PFSK-1 (cell line): Measurements from ENCODE around the gene HAUS6. TPM values are rescaled to one million over a fixed set of nuclear protein-coding genes. Genes with fewer than 3 reads are reported as not detected.

Experiments used
- FOXP2 ChIP-seq: optimal IDR thresholded peaks from 2 replicates; pipeline ENCODE3; 2011; ENCODE audit warnings: borderline replicate concordance, control low read depth, inconsistent platforms; ENCODE audit not compliant: insufficient read depth; ENCODE audit errors: extremely low read length, extremely low read depth
- POLR2AphosphoS5 ChIP-seq: IDR thresholded peaks from 2 replicates; pipeline ENCODE4 v1.6.1; 2012; ENCODE audit warnings: low read depth, mild to moderate bottlenecking, control low read depth, low read length, moderate library complexity
- REST ChIP-seq, 2 experiments: IDR thresholded peaks; 2 replicates each; pipeline versions ENCODE4 v1.6.1 to v1.8.0; 2011 to 2012; ENCODE audit warnings: low read depth in 2 of 2, low read length in 2 of 2, control low read depth in 1 of 2, inconsistent platforms in 1 of 2, mild to moderate bottlenecking in 1 of 2, moderate library complexity in 1 of 2; ENCODE audit not compliant: insufficient read depth in 1 of 2
- SIN3A ChIP-seq: IDR thresholded peaks from 2 replicates; pipeline ENCODE4 v1.6.1; 2012; ENCODE audit warnings: mild to moderate bottlenecking, low read length, moderate library complexity, borderline replicate concordance; ENCODE audit not compliant: insufficient read depth
- TAF1 ChIP-seq: IDR thresholded peaks from 2 replicates; pipeline ENCODE4 v1.6.1; 2012; ENCODE audit warnings: low read length, control low read depth, borderline replicate concordance; ENCODE audit not compliant: insufficient read depth
- polyA plus RNA-seq: library from polyadenylated mRNA; unstranded; fragments of >200 nt; gene quantifications from one replicate; pipeline ENCODE4 v1.2.1, GENCODE V29; 2012; ENCODE audit warnings: low read depth, missing spikeins; ENCODE audit not compliant: insufficient read length

The HAUS6 gene
- 5.6 TPM for polyA plus RNA-seq

- no peak for TF ChIP-seq REST (IDR thresholded peaks at IDR 0.05; ENCODE audit: insufficient read depth in 1 of 2, low read depth in 2 of 2, low read length in 2 of 2)
- peak; percentile 90 for TF ChIP-seq POLR2AphosphoS5
- 0 out of 2 replicates have a peak, but pooled peaks have one; percentile 9 for TF ChIP-seq SIN3A
Measured at GRCh38 chr9:19102631-19103345, at the start of gene HAUS6. HAUS6 (minus strand) TSS chr9:19102904; CDS start chr9:19102651, 253 bp downstream.

GRCh38 chr9:19151425-19152159, 48.9 kb upstream of the HAUS6 start:
- no peak for TF ChIP-seq FOXP2
- no peak for TF ChIP-seq TAF1
- TF ChIP-seq POLR2AphosphoS5, result no peak
- TF ChIP-seq REST (IDR thresholded peaks at IDR 0.05; ENCODE audit: insufficient read depth in 1 of 2, low read depth in 2 of 2, low read length in 2 of 2), result no peak
- no peak for TF ChIP-seq SIN3A

- TF ChIP-seq REST (IDR thresholded peaks at IDR 0.05; ENCODE audit: insufficient read depth in 1 of 2, low read depth in 2 of 2, low read length in 2 of 2) (no peak), FOXP2 (no peak), TAF1 (no peak), POLR2AphosphoS5 (no peak), SIN3A (no peak)
Measured at GRCh38 chr9:19149230-19149629, 46.5 kb upstream of the HAUS6 start.

GRCh38 chr9:19148187-19148586, 45.5 kb upstream of the HAUS6 start:
- TF ChIP-seq SIN3A, result no peak
- no peak for TF ChIP-seq REST (IDR thresholded peaks at IDR 0.05; ENCODE audit: insufficient read depth in 1 of 2, low read depth in 2 of 2, low read length in 2 of 2)
- TF ChIP-seq POLR2AphosphoS5, result no peak
- no peak for TF ChIP-seq TAF1
- TF ChIP-seq FOXP2, result no peak
